ENCODE measurements around the gene TP53BP2.
A peak's percentile ranks its signal among the peaks of the same experiment; 100 is the strongest.

Gene TP53BP2

GRCh38 chr1:223834660-223835263 is 11.0 kb downstream of the TP53BP2 start:
- no peak overlapping the region for H3K9ac ChIP-seq
- no peak overlapping the region for H3K4me2 ChIP-seq
- no peaks in the 10 kb centered on the region for H3K27me3 ChIP-seq
- peaks cover 64% of the 10 kb centered on the region for H3K4me1 ChIP-seq
- no peak overlapping the region for H3K27ac ChIP-seq
- no peak for TF ChIP-seq Cebpa-rat (IDR thresholded peaks at IDR 0.05)
- peaks cover 98% of the 10 kb centered on the region for H4K20me1 ChIP-seq
- no peaks in the 10 kb centered on the region for H3K9me3 ChIP-seq
- H3K4me3 ChIP-seq, result no peak overlapping the region
- H3K36me3 ChIP-seq, result peaks cover 4% of the 10 kb centered on the region; the same call in 1 of the 2 replicates

- Histone ChIP-seq H3K27me3 (no peaks in the 10 kb centered on the region), H3K4me1 (peaks cover 64% of the 10 kb centered on the region), H3K9ac (no peak overlapping the region), H3K27ac (no peak overlapping the region), H3K4me3 (no peak overlapping the region), H3K4me2 (no peak overlapping the region), H3K36me3 (peaks cover 2% of the 10 kb centered on the region; the same call in 1 of the 2 replicates), H4K20me1 (peaks cover 98% of the 10 kb centered on the region), H3K9me3 (no peaks in the 10 kb centered on the region)
- TF ChIP-seq Cebpa-rat (IDR thresholded peaks at IDR 0.05), result no peak
These were observed 11.8 kb downstream of the TP53BP2 start for GRCh38 chr1:223833948-223834347.

GRCh38 chr1:223832637-223832943 is 13.2 kb downstream of the TP53BP2 start:
- peaks cover 8% of the 10 kb centered on the region; the same call in 1 of the 2 replicates for H3K36me3 ChIP-seq
- no peak overlapping the region for H3K4me3 ChIP-seq
- no peaks in the 10 kb centered on the region for H3K9me3 ChIP-seq
- H4K20me1 ChIP-seq, result peaks cover 97% of the 10 kb centered on the region
- no peak for TF ChIP-seq Cebpa-rat (IDR thresholded peaks at IDR 0.05)
- H3K27me3 ChIP-seq, result no peaks in the 10 kb centered on the region
- H3K9ac ChIP-seq, result no peak overlapping the region
- H3K27ac ChIP-seq, result no peak overlapping the region
- H3K4me1 ChIP-seq, result peaks cover 54% of the 10 kb centered on the region
- H3K4me2 ChIP-seq, result peak overlapping the region; percentile 40

- Histone ChIP-seq H3K4me1 (peaks cover 52% of the 10 kb centered on the region), H3K36me3 (peaks cover 8% of the 10 kb centered on the region; the same call in 1 of the 2 replicates), H3K9ac (no peak overlapping the region), H3K4me2 (peak overlapping the region; percentile 40), H3K9me3 (no peaks in the 10 kb centered on the region), H4K20me1 (peaks cover 97% of the 10 kb centered on the region), H3K27me3 (no peaks in the 10 kb centered on the region), H3K27ac (no peak overlapping the region), H3K4me3 (no peak overlapping the region)
- TF ChIP-seq Cebpa-rat (IDR thresholded peaks at IDR 0.05), result no peak
These were observed 13.8 kb downstream of the TP53BP2 start for GRCh38 chr1:223831755-223832636.

- H3K9me3 ChIP-seq, result no peaks in the 10 kb centered on the region
- peaks cover 97% of the 10 kb centered on the region for H4K20me1 ChIP-seq
- H3K4me1 ChIP-seq, result peaks cover 51% of the 10 kb centered on the region
- H3K9ac ChIP-seq, result no peak overlapping the region
- TF ChIP-seq Cebpa-rat (IDR thresholded peaks at IDR 0.05), result no peak
- no peak overlapping the region for H3K4me3 ChIP-seq
- H3K27me3 ChIP-seq, result no peaks in the 10 kb centered on the region
- no peak overlapping the region for H3K4me2 ChIP-seq
- H3K27ac ChIP-seq, result no peak overlapping the region
- peaks cover 8% of the 10 kb centered on the region; the same call in 1 of the 2 replicates for H3K36me3 ChIP-seq
These were observed 16.1 kb downstream of the TP53BP2 start for GRCh38 chr1:223829678-223830077.

- Histone ChIP-seq H3K27ac (no peak overlapping the region), H3K4me2 (no peak overlapping the region), H3K36me3 (peaks cover 8% of the 10 kb centered on the region; the same call in 1 of the 2 replicates), H3K27me3 (no peaks in the 10 kb centered on the region), H4K20me1 (peaks cover 97% of the 10 kb centered on the region), H3K4me1 (peaks cover 42% of the 10 kb centered on the region), H3K9ac (no peak overlapping the region), H3K4me3 (no peak overlapping the region), H3K9me3 (no peaks in the 10 kb centered on the region)
- TF ChIP-seq Cebpa-rat (IDR thresholded peaks at IDR 0.05), result no peak
These were observed 17.4 kb downstream of the TP53BP2 start for GRCh38 chr1:223828162-223828848.

- H3K9me3 ChIP-seq, result no peaks in the 10 kb centered on the region
- H3K4me3 ChIP-seq, result no peak overlapping the region
- no peak for TF ChIP-seq Cebpa-rat (IDR thresholded peaks at IDR 0.05)
- no peak overlapping the region for H3K27ac ChIP-seq
- no peaks in the 10 kb centered on the region for H3K27me3 ChIP-seq
- peaks cover 9% of the 10 kb centered on the region; the same call in 1 of the 2 replicates for H3K36me3 ChIP-seq
- H3K4me2 ChIP-seq, result no peak overlapping the region
- H4K20me1 ChIP-seq, result peaks cover 97% of the 10 kb centered on the region
- H3K9ac ChIP-seq, result no peak overlapping the region
- H3K4me1 ChIP-seq, result peaks cover 39% of the 10 kb centered on the region
These were observed 18.5 kb downstream of the TP53BP2 start for GRCh38 chr1:223827193-223827663.

- TF ChIP-seq Cebpa-rat (IDR thresholded peaks at IDR 0.05), result no peak
These were observed 19.7 kb downstream of the TP53BP2 start for GRCh38 chr1:223825767-223826748.

GRCh38 chr1:223824712-223825111 is 21.0 kb downstream of the TP53BP2 start:
- H3K27me3 ChIP-seq, result no peaks in the 10 kb centered on the region
- no peak overlapping the region for H3K4me2 ChIP-seq
- peaks cover 32% of the 10 kb centered on the region for H3K36me3 ChIP-seq
- H3K4me3 ChIP-seq, result no peak overlapping the region
- H3K9ac ChIP-seq, result no peak overlapping the region
- H4K20me1 ChIP-seq, result peaks cover 99% of the 10 kb centered on the region
- no peak overlapping the region for H3K27ac ChIP-seq
- no peak for TF ChIP-seq Cebpa-rat (IDR thresholded peaks at IDR 0.05)
- no peaks in the 10 kb centered on the region for H3K9me3 ChIP-seq
- H3K4me1 ChIP-seq, result peaks cover 34% of the 10 kb centered on the region

More at GRCh38 chr1:223825767-223826748, 19.7 kb downstream of the TP53BP2 start:
- Histone ChIP-seq H3K36me3 (peaks cover 19% of the 10 kb centered on the region), H3K4me2 (peak overlapping the region; percentile 16), H3K4me1 (peaks cover 34% of the 10 kb centered on the region), H3K9ac (no peak overlapping the region), H3K27me3 (no peaks in the 10 kb centered on the region), H3K4me3 (no peak overlapping the region), H4K20me1 (peaks cover 99% of the 10 kb centered on the region), H3K9me3 (no peaks in the 10 kb centered on the region), H3K27ac (no peak overlapping the region)

All from BLaER1 (cell line).